ENCODE measurements around the gene EIF4A2. TPM values are rescaled to one million over a fixed set of nuclear protein-coding genes. Genes with fewer than 3 reads are reported as not detected.
A peak's percentile ranks its signal among the peaks of the same experiment; 100 is the strongest.

The EIF4A2 gene
- total and polyA plus RNA-seq, 9 of the 15 experiments (the other 6 are each of a cell fraction or from before 2014, with no cell fraction given), result 307 to 754 (median 435) TPM

GRCh38 chr3:186806089-186807055 is 23.0 kb downstream of the EIF4A2 start, which contains the start of gene RFC4 (continued):
- TF ChIP-seq RREB1 (CRISPR knock-in tag; IDR thresholded peaks at IDR 0.05), result no peak; the same call in 1 of the 2 replicates
- peak; percentile 96 for TF ChIP-seq EP400 (IDR thresholded peaks at IDR 0.05)

All from K562 (cell line).